Endothelial cell of umbilical vein (primary cell): Measurements from ENCODE around the gene CSHL1.

Experiments used
- CTCF ChIP-seq, 2 donors: IDR thresholded peaks; 1 replicate in 1 of 2; 2 replicates in 1 of 2; pipeline ENCODE4 v1.5.1; 2011; ENCODE audit warnings: low read length in 2 of 2, mild to moderate bottlenecking in 2 of 2, moderate library complexity in 2 of 2, control low read depth in 1 of 2, inconsistent platforms in 1 of 2, low read depth in 1 of 2; ENCODE audit not compliant: insufficient read depth in 1 of 2; ENCODE audit errors: extremely low read depth in 1 of 2
- EZH2 ChIP-seq: IDR thresholded peaks from 2 replicates; pipeline ENCODE4 v1.6.1; 2012; ENCODE audit warnings: borderline replicate concordance, low read depth, mild to moderate bottlenecking, moderate library complexity, low read length, inconsistent platforms; ENCODE audit not compliant: severe bottlenecking
- GATA2 ChIP-seq: IDR thresholded peaks from 2 replicates; pipeline ENCODE4 v1.7.0; 2011; ENCODE audit warnings: low read depth, mild to moderate bottlenecking, moderate library complexity, mixed read lengths, low read length; ENCODE audit not compliant: insufficient read length, insufficient read depth
- JUN ChIP-seq: IDR thresholded peaks from 2 replicates; pipeline ENCODE4 v1.6.1; 2011; ENCODE audit warnings: borderline replicate concordance, low read depth; ENCODE audit not compliant: insufficient read length, insufficient read depth
- MAX ChIP-seq: IDR thresholded peaks from 2 replicates; pipeline ENCODE4 v1.6.1; 2011; ENCODE audit not compliant: insufficient read depth, insufficient read length
- POLR2A ChIP-seq: IDR thresholded peaks from 2 replicates; pipeline ENCODE4 v1.6.1; 2012; ENCODE audit warnings: low read depth, mild to moderate bottlenecking, control low read depth, low read length
- POLR2AphosphoS5 ChIP-seq: IDR thresholded peaks from 2 replicates; pipeline ENCODE4 v1.6.1; 2012; ENCODE audit warnings: low read depth, mild to moderate bottlenecking, control low read depth, low read length, moderate library complexity; ENCODE audit not compliant: insufficient read depth

- TF ChIP-seq EZH2 (no peak), CTCF (IDR thresholded peaks at IDR 0.05; ENCODE audit: extremely low read depth in 1 of 2, insufficient read depth in 1 of 2, low read depth in 1 of 2, low read length in 2 of 2) (no peak), POLR2A (no peak), JUN (no peak), MAX (no peak), GATA2 (no peak), POLR2AphosphoS5 (no peak)
These were observed 36.8 kb upstream of the CSHL1 start for GRCh38 chr17:63947711-63948330.
